Neuron (in vitro differentiated cells): ENCODE data around the gene CMTM1.
A peak's percentile ranks its signal among the peaks of the same experiment; 100 is the strongest.

ENCODE experiments used
- H2AFZ ChIP-seq: one replicate; pipeline ENCODE4 v1.6.1; 2013; ENCODE audit warnings: low read depth, mild to moderate bottlenecking, inconsistent platforms, low read length, moderate library complexity
- H3K27me3 ChIP-seq: one replicate; pipeline ENCODE4 v1.6.1; 2013; ENCODE audit warnings: low read length; ENCODE audit not compliant: insufficient read depth
- H3K36me3 ChIP-seq: one replicate; pipeline ENCODE4 v1.6.1; 2013; ENCODE audit warnings: low read length; ENCODE audit not compliant: insufficient read depth
- H3K4me1 ChIP-seq: one replicate; pipeline ENCODE4 v1.6.1; 2013; ENCODE audit warnings: low read length; ENCODE audit not compliant: insufficient read depth
- H3K4me3 ChIP-seq: 2 replicates; pipeline ENCODE4 v1.5.1; 2013; ENCODE audit warnings: mild to moderate bottlenecking, low read length, moderate library complexity
- H3K9me3 ChIP-seq: one replicate; pipeline ENCODE4 v1.6.1; 2013; ENCODE audit warnings: low read length

The CMTM1 gene

GRCh38 chr16:66544016-66544757 is 22.1 kb upstream of the CMTM1 start:
- H3K36me3 ChIP-seq = peaks cover 3% of the 10 kb centered on the region
- H3K4me1 ChIP-seq = peaks cover 3% of the 10 kb centered on the region
- H3K9me3 ChIP-seq = no peaks in the 10 kb centered on the region
- H3K27me3 ChIP-seq = no peaks in the 10 kb centered on the region
- H3K4me3 ChIP-seq = no peak overlapping the region
- no peak overlapping the region for H2AFZ ChIP-seq

GRCh38 chr16:66547101-66547989 is 18.9 kb upstream of the CMTM1 start:
- H3K4me1 ChIP-seq = peaks cover 10% of the 10 kb centered on the region
- H3K36me3 ChIP-seq = no peaks in the 10 kb centered on the region
- H3K27me3 ChIP-seq = no peaks in the 10 kb centered on the region
- no peak overlapping the region for H2AFZ ChIP-seq
- H3K4me3 ChIP-seq = no peak overlapping the region
- H3K9me3 ChIP-seq = no peaks in the 10 kb centered on the region

GRCh38 chr16:66548068-66548467 is 18.2 kb upstream of the CMTM1 start:
- no peaks in the 10 kb centered on the region for H3K9me3 ChIP-seq
- no peaks in the 10 kb centered on the region for H3K27me3 ChIP-seq
- H3K4me3 ChIP-seq = no peak overlapping the region
- no peak overlapping the region for H2AFZ ChIP-seq
- H3K36me3 ChIP-seq = no peaks in the 10 kb centered on the region
- peaks cover 16% of the 10 kb centered on the region for H3K4me1 ChIP-seq

GRCh38 chr16:66548868-66549267 is 17.4 kb upstream of the CMTM1 start:
- H3K36me3 ChIP-seq = no peaks in the 10 kb centered on the region
- H2AFZ ChIP-seq = peak overlapping the region; percentile 92
- peak overlapping the region; percentile 66 for H3K4me3 ChIP-seq
- no peaks in the 10 kb centered on the region for H3K9me3 ChIP-seq
- H3K4me1 ChIP-seq = peaks cover 16% of the 10 kb centered on the region
- H3K27me3 ChIP-seq = no peaks in the 10 kb centered on the region

GRCh38 chr16:66549284-66550131 is 16.7 kb upstream of the CMTM1 start, which contains the start of gene TK2:
TK2 (minus strand) TSS chr16:66550122; CDS start chr16:66550061, 61 bp downstream.
- Histone ChIP-seq H3K36me3 (no peaks in the 10 kb centered on the region), H3K4me1 (peaks cover 16% of the 10 kb centered on the region), H3K9me3 (no peaks in the 10 kb centered on the region), H2AFZ (peak within 1 kb of the TSS; percentile 92), H3K27me3 (no peaks in the 10 kb centered on the region), H3K4me3 (peak within 1 kb of the TSS; percentile 66)

GRCh38 chr16:66551348-66551759 is 14.9 kb upstream of the CMTM1 start:
- peaks cover 16% of the 10 kb centered on the region for H3K4me1 ChIP-seq
- no peak overlapping the region for H3K4me3 ChIP-seq
- H3K36me3 ChIP-seq = no peaks in the 10 kb centered on the region
- H3K9me3 ChIP-seq = no peaks in the 10 kb centered on the region
- no peak overlapping the region for H2AFZ ChIP-seq
- no peaks in the 10 kb centered on the region for H3K27me3 ChIP-seq

GRCh38 chr16:66551788-66552285 is 14.4 kb upstream of the CMTM1 start:
- Histone ChIP-seq H3K4me1 (peaks cover 16% of the 10 kb centered on the region), H3K27me3 (no peaks in the 10 kb centered on the region), H3K36me3 (no peaks in the 10 kb centered on the region), H3K9me3 (no peaks in the 10 kb centered on the region), H3K4me3 (peak overlapping the region; percentile 64), H2AFZ (peak overlapping the region; percentile 44)

GRCh38 chr16:66552286-66553177 is 13.7 kb upstream of the CMTM1 start, which contains the start of gene CKLF:
CKLF (plus strand) TSS chr16:66552576; CDS start chr16:66552716, 140 bp downstream.
- Histone ChIP-seq H3K27me3 (no peaks in the 10 kb centered on the region), H3K9me3 (no peaks in the 10 kb centered on the region), H2AFZ (peak within 1 kb of the TSS; percentile 52), H3K36me3 (no peaks in the 10 kb centered on the region), H3K4me1 (peaks cover 16% of the 10 kb centered on the region), H3K4me3 (peak within 1 kb of the TSS; percentile 64)

- Histone ChIP-seq H3K4me1 (peaks cover 16% of the 10 kb centered on the region), H2AFZ (no peak overlapping the region), H3K4me3 (peak overlapping the region; percentile 64), H3K9me3 (no peaks in the 10 kb centered on the region), H3K27me3 (no peaks in the 10 kb centered on the region), H3K36me3 (peaks cover under 1% of the 10 kb centered on the region)
These were observed 13.0 kb upstream of the CMTM1 start for GRCh38 chr16:66553223-66553622.

GRCh38 chr16:66554021-66554420 is 12.2 kb upstream of the CMTM1 start:
- peaks cover 15% of the 10 kb centered on the region for H3K4me1 ChIP-seq
- no peak overlapping the region for H2AFZ ChIP-seq
- no peaks in the 10 kb centered on the region for H3K27me3 ChIP-seq
- H3K36me3 ChIP-seq = peaks cover 5% of the 10 kb centered on the region
- H3K9me3 ChIP-seq = no peaks in the 10 kb centered on the region
- no peak overlapping the region for H3K4me3 ChIP-seq

- H2AFZ ChIP-seq = no peak overlapping the region
- peaks cover 5% of the 10 kb centered on the region for H3K36me3 ChIP-seq
- no peaks in the 10 kb centered on the region for H3K27me3 ChIP-seq
- no peak overlapping the region for H3K4me3 ChIP-seq
- no peaks in the 10 kb centered on the region for H3K9me3 ChIP-seq
- H3K4me1 ChIP-seq = peaks cover 10% of the 10 kb centered on the region
These were observed 11.7 kb upstream of the CMTM1 start for GRCh38 chr16:66554495-66554894.

- Histone ChIP-seq H3K27me3 (no peaks in the 10 kb centered on the region), H3K36me3 (peaks cover 11% of the 10 kb centered on the region), H3K4me1 (no peaks in the 10 kb centered on the region), H3K4me3 (no peak overlapping the region), H2AFZ (no peak overlapping the region), H3K9me3 (no peaks in the 10 kb centered on the region)
These were observed 6.1 kb upstream of the CMTM1 start for GRCh38 chr16:66560107-66560506.
